Ovary (tissue), 10 donors: ENCODE results near the gene SP3. TPM values are rescaled to one million over a fixed set of nuclear protein-coding genes. Genes with fewer than 3 reads are reported as not detected.

Experiments used
- DNase-seq, 5 donors: peaks; one replicate each; pipeline ENCODE4 v3.0.0-alpha.2; 2019 to 2020
- H3K27ac ChIP-seq, 2 donors: fragments of 200-600 bp; one replicate each; pipeline versions ENCODE4 v1.5.1 to v1.8.0; 2019 to 2022
- H3K27me3 ChIP-seq: fragments of 200-600 bp; one replicate; pipeline ENCODE4 v1.8.0; 2022
- H3K36me3 ChIP-seq: fragments of 200-600 bp; sonication (generic); one replicate; pipeline ENCODE4 v1.5.1; 2019
- H3K4me1 ChIP-seq: one replicate; pipeline ENCODE4 v1.8.1; 2013; ENCODE audit warnings: mild to moderate bottlenecking, moderate library complexity; ENCODE audit not compliant: insufficient read depth
- H3K4me3 ChIP-seq: fragments of 200-600 bp; sonication (generic); one replicate; pipeline ENCODE4 v1.5.1; 2017
- H3K9me3 ChIP-seq, 2 donors: fragments of 200-600 bp in 1 of 2; sonication (generic) in 1 of 2; one replicate each; pipeline versions ENCODE4 v1.5.1 to v1.8.1; 2013 to 2019; ENCODE audit warnings: mild to moderate bottlenecking in 1 of 2, moderate library complexity in 1 of 2
- EP300 ChIP-seq: sonication (generic); formaldehyde crosslinking; IDR thresholded peaks from one replicate; pipeline ENCODE4 v1.6.1; 2017; ENCODE audit warnings: antibody characterized with exemption
- POLR2A ChIP-seq: fragments of 450-650 bp; IDR thresholded peaks from one replicate; pipeline ENCODE4 v1.6.1; 2017; ENCODE audit warnings: antibody characterized with exemption, mild to moderate bottlenecking, moderate library complexity
- WGBS, 3 donors: extraction: QIAGEN DNeasy Blood & Tissue Kit in 1 of 3; methylation state at CpG; one replicate each; pipeline versions ENCODE4 v1.1.5 to v1.1.7; 2013 to 2017; 5-methylcytosine and 5-hydroxymethylcytosine counted together
- intact Hi-C, 4 donors: fragments of 100-400 bp; cut with DNase I; formaldehyde crosslinking; loops; one replicate each; pipeline versions ENCODE4 v1.11.0 to v1.15.1; 2022 to 2023
- long read RNA-seq, 3 donors: library from polyadenylated mRNA in 2 of 3; unstranded in 2 of 3; transcript quantifications; one replicate each; pipeline ENCODE4 v2.0.0 and lab custom pipeline, GENCODE V29; 2021 to 2026
- polyA plus RNA-seq, 2 donors: library from polyadenylated mRNA; stranded (reverse); fragments of 200-250 nt in 1 of 2; fragments of 350-450 nt in 1 of 2; fragmentation: Illumina TruSeq in 1 of 2; extraction: RNeasy Lipid Tissue Mini Kit (QIAGEN cat#74804) in 1 of 2; gene quantifications; one replicate each; pipeline ENCODE4 v1.2.3, GENCODE V29; 2013 to 2014
- total RNA-seq, 7 donors: library from RNA; depleted of rRNA in 2 of 7; stranded (reverse); fragments of >200 nt in 2 of 7; fragmentation: NEBNext Ultra II Directional in 3 of 7; extraction: Animal tissue kit (Norgen Biotek cat#: 25700) in 3 of 7; gene quantifications; one replicate each; pipeline versions ENCODE4 v1.1.0 to v1.2.4, GENCODE V29; 2016 to 2023
- TF ChIP-seq, protein P1 (sequence below), 3 donors: fragments of 450-650 bp in 2 of 3; fragments of 200-600 bp in 1 of 3; IDR thresholded peaks; one replicate each; pipeline versions ENCODE4 v1.5.1 to v1.8.0; 2016 to 2022; ENCODE audit warnings: antibody characterized with exemption in 3 of 3, mild to moderate bottlenecking in 1 of 3
- donor health status: DM: no; HTN: no; CAD: no; lungs with moderate emphysema.
- donor health status: DM: no; HTN: no; CAD: no.
- donor health status: Bipolar disorder and iron deficiency.
- donor health status: DM: yes; HTN: yes; CAD: no.
- donor health status: DM: no; HTN: no; CAD: no.
- donor health status: DM: yes; HTN: yes; CAD: no.

Gene SP3
- total RNA-seq (100 to 1,000 TPM in 3 of 7 donors, 10 to 100 TPM in 4; 71.1 to 131 (median 97.3) TPM), polyA plus RNA-seq (10 to 100 TPM; 35.4 to 42.0 TPM)
- long read RNA-seq, donor 1, full-length matches to known transcripts, result 5 of 45 reads
- long read RNA-seq, donor 1, partial matches to known transcripts, result 32 of 45 reads
- long read RNA-seq, donor 1, other reads (novel, unspliced or antisense), result 8 of 45 reads
- long read RNA-seq, donor 2, full-length matches to known transcripts, result 9 of 20 reads
- long read RNA-seq, donor 2, partial matches to known transcripts, result 11 of 20 reads
- long read RNA-seq, donor 2, other reads (novel, unspliced or antisense), result 0 of 20 reads
- long read RNA-seq, donor 3, full-length matches to known transcripts, result 135 of 182 reads
- long read RNA-seq, donor 3, partial matches to known transcripts, result 24 of 182 reads
- long read RNA-seq, donor 3, other reads (novel, unspliced or antisense), result 23 of 182 reads

DNA sequence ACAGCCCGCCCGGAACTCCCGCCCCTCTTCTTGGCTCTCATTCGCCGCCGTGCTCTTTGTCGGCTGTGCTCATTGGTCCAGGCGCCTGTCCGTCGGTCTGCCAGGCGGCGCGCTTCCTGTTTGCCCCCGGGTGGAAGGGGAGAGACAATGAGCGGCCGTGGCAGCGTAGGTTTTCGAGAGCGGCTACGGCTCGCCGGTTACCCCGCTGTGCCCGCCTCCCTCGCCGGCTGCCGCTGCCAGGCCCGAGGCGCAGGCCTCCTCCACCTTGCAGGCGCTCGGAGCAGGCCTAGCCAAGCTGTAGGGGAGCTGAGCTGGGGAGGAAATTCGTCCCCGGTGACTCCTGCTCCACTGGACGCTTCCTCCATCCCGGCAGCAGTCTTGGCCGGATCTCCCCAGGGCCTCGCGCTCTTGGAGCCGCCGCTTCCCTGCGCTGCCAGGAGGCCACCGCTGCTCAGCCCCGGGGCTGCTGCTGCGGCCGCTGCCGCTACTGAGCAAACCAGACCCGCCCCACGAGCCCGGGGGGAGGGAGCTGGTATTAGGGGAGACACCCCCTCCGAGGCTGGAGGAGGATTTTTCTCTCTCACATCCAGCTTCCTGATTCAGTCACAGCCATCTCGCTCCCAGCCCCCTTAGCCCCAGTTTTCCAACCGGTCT lies at the start of gene SP3:
TSS of gene SP3 (minus strand) at position 2 of the 654 bp plus-strand sequence. CDS start 202 bp downstream, outside the sequence.
- Histone ChIP-seq H3K4me1 (peaks cover 3% of the 10 kb centered on the region), H3K4me3 (peak within 1 kb of the TSS; percentile 95), H3K9me3 (no peaks in the 10 kb centered on the region), H3K27me3 (no peaks in the 10 kb centered on the region), H3K36me3 (no peaks in the 10 kb centered on the region), H3K27ac (peak within 1 kb of the TSS; percentile 100)
- WGBS, 3 donors, result 0% methylated on average over 50 to 52 of the region's 52 CpGs
- intact Hi-C loops, result loop anchor here in 3 of 4 donors (2.0 to 10.0 kb wide), 2 partner anchors 47 to 49 kb away; no protein-coding TSS in a partner anchor
- peak; percentile 94 for TF ChIP-seq POLR2A
- TF ChIP-seq, protein P1, sequence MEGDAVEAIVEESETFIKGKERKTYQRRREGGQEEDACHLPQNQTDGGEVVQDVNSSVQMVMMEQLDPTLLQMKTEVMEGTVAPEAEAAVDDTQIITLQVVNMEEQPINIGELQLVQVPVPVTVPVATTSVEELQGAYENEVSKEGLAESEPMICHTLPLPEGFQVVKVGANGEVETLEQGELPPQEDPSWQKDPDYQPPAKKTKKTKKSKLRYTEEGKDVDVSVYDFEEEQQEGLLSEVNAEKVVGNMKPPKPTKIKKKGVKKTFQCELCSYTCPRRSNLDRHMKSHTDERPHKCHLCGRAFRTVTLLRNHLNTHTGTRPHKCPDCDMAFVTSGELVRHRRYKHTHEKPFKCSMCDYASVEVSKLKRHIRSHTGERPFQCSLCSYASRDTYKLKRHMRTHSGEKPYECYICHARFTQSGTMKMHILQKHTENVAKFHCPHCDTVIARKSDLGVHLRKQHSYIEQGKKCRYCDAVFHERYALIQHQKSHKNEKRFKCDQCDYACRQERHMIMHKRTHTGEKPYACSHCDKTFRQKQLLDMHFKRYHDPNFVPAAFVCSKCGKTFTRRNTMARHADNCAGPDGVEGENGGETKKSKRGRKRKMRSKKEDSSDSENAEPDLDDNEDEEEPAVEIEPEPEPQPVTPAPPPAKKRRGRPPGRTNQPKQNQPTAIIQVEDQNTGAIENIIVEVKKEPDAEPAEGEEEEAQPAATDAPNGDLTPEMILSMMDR (IDR thresholded peaks at IDR 0.05), result peak in 1 of 3 donors; percentile 37
- no peak for TF ChIP-seq EP300
- DNase-seq, result peak; percentile 98 to 99 (median 98)

DNA sequence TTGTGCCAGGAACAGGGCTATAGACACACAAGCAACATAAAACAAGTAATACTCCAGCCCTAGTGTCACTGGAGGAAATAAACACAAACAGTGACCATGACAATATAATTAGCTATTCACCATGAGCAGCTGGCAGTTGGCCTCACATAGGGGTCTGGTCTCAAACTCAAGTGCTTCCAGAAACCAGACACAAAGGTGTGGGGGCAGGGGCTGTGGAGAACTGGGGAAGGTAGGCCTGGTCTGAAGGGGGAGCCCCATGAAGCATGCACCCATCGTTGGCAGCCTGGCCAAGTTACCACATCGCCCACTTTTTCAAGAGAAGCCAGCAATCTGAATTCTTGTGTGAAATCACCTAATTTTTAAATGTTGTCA lies 49.5 kb upstream of the SP3 start:
- no peak for DNase-seq
- intact Hi-C loops, result loop anchor here in 2 of 4 donors (10.0 kb wide), 1 partner anchor 50 kb away; the partner anchor contains the start of gene SP3 (in 2 of the 2)
- no peak for TF ChIP-seq POLR2A
- no peak for TF ChIP-seq EP300
- TF ChIP-seq, protein P1 (IDR thresholded peaks at IDR 0.05), result no peak
- H3K4me1 ChIP-seq, result peaks cover 7% of the 10 kb centered on the region
- no peak overlapping the region for H3K4me3 ChIP-seq
- no peaks in the 10 kb centered on the region for H3K9me3 ChIP-seq
- 92 to 93% (median 93%) methylated on average over 2 of the region's 2 CpGs for WGBS, 3 donors
- H3K27me3 ChIP-seq, result no peaks in the 10 kb centered on the region
- no peaks in the 10 kb centered on the region for H3K36me3 ChIP-seq
- no peak overlapping the region for H3K27ac ChIP-seq

DNA sequence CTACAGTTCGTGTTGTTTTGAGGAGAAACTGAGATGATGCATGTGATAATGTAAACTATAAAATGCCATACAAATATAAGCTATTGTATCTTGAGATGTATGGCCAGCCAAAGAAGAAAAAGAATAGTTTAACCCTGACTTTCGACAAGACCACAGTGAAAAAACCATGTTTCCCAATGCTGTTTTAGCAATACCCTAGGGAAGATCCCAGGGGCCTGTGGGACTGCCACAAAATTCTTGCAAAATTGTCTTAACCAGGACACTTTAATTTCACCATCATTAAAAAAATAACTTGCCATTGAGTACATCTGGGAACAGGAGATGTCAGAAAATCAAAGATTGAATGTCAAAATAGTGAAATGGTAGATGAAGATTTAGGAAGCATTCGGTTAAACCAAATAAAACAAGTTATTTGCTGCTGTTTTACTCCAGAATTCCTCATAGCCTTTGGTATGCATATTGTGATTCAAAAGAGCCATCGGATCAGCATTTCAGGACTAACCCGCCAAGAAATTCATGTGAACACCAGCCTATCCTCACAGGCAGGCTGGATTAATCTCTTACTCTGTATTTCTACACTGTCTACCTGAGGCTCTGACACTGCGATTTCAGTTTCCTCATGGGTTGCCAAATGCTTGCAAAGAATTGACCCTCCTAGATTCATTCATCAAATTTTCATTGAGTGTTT lies 49.0 kb upstream of the SP3 start:
- no peak for TF ChIP-seq POLR2A
- no peak for TF ChIP-seq EP300
- TF ChIP-seq, protein P1 (IDR thresholded peaks at IDR 0.05), result no peak
- Histone ChIP-seq H3K27ac (peak overlapping the region; percentile 86 to 95), H3K4me1 (peaks cover 7% of the 10 kb centered on the region), H3K9me3 (no peaks in the 10 kb centered on the region), H3K36me3 (no peaks in the 10 kb centered on the region), H3K4me3 (no peak overlapping the region), H3K27me3 (no peaks in the 10 kb centered on the region)
- no peak for DNase-seq
- intact Hi-C loops, result loop anchor here in 2 of 4 donors (10.0 kb wide), 1 partner anchor 49 kb away; the partner anchor contains the start of gene SP3 (in 2 of the 2)
- 66 to 84% (median 80%) methylated on average over 6 of the region's 6 CpGs for WGBS, 3 donors

DNA sequence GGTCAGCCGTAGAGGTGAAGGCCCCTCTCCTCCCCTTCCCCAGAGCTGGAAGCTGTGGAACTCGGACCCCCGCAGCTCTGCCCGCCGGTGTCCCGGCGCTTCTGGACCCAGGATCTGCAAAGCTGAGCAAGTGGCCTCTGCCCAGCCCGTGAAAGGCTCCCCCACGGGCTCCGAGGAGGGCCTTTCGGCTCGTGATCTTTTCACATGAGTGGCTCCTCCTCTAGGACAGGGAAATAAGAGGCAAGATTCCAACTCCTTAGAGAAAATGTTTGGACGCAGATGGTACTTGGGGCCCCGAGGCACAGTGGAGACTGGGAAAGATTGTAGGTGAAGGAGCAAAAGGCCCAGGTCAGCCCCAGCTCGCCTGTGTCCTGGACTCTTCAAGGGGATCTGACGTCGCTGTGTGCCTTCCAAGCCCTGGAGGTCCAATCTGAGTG lies 48.2 kb upstream of the SP3 start:
- Histone ChIP-seq H3K4me1 (peaks cover 7% of the 10 kb centered on the region), H3K27ac (peak overlapping the region; percentile 86 to 95), H3K27me3 (no peaks in the 10 kb centered on the region), H3K4me3 (peak overlapping the region; percentile 52), H3K36me3 (no peaks in the 10 kb centered on the region), H3K9me3 (no peaks in the 10 kb centered on the region)
- intact Hi-C loops, result loop anchor here in 3 of 4 donors (2.0 to 10.0 kb wide), 2 partner anchors 49 kb away; partner anchors contain the start of gene SP3 (in 3 of the 3)
- WGBS, 3 donors, result 8 to 11% (median 9%) methylated on average over 17 of the region's 17 CpGs
- TF ChIP-seq POLR2A, result peak; percentile 60
- TF ChIP-seq, protein P1 (IDR thresholded peaks at IDR 0.05), result no peak
- peak; percentile 72 to 82 (median 75) for DNase-seq
